Measurements from ENCODE around the gene ZBTB11.
A peak's percentile ranks its signal among the peaks of the same experiment; 100 is the strongest.

Gene ZBTB11, protein sequence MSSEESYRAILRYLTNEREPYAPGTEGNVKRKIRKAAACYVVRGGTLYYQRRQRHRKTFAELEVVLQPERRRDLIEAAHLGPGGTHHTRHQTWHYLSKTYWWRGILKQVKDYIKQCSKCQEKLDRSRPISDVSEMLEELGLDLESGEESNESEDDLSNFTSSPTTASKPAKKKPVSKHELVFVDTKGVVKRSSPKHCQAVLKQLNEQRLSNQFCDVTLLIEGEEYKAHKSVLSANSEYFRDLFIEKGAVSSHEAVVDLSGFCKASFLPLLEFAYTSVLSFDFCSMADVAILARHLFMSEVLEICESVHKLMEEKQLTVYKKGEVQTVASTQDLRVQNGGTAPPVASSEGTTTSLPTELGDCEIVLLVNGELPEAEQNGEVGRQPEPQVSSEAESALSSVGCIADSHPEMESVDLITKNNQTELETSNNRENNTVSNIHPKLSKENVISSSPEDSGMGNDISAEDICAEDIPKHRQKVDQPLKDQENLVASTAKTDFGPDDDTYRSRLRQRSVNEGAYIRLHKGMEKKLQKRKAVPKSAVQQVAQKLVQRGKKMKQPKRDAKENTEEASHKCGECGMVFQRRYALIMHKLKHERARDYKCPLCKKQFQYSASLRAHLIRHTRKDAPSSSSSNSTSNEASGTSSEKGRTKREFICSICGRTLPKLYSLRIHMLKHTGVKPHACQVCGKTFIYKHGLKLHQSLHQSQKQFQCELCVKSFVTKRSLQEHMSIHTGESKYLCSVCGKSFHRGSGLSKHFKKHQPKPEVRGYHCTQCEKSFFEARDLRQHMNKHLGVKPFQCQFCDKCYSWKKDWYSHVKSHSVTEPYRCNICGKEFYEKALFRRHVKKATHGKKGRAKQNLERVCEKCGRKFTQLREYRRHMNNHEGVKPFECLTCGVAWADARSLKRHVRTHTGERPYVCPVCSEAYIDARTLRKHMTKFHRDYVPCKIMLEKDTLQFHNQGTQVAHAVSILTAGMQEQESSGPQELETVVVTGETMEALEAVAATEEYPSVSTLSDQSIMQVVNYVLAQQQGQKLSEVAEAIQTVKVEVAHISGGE

DNA sequence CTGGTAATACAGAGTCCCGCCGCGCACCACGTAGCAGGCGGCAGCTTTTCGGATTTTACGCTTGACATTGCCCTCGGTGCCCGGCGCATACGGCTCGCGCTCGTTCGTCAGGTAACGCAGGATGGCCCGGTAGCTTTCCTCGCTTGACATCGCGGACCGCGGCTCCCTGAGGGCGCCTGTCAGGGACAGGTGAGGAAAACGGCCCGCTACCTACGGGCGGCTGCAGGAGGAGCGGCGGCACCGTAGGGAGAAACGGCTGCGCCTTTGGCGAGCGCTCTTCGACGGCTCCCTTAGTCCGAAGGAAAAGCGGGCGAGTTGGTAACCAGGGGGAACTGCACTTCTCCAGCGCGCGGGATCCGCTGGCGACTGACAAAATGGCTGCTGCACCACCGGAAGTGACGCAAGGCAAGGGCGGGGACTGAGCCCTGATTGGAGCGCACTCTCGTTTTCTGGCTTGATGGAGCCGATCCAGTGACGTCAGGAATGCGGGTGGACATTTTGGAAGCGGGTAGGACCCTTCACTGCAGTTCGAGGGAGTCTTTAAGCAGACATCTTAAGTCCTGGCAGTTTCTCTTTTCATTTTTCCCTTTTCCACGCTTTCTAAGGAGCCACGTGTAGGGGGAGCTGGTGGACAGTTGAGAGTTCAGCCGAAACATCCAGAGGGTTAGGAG, at the start of gene ZBTB11:
ZBTB11 (minus strand) TSS at position 368 of the 671 bp plus-strand sequence; CDS start at position 150, 218 bp downstream.
- peak within 1 kb of the TSS; percentile 96 for H3K27ac ChIP-seq
- TF ChIP-seq, protein P1, sequence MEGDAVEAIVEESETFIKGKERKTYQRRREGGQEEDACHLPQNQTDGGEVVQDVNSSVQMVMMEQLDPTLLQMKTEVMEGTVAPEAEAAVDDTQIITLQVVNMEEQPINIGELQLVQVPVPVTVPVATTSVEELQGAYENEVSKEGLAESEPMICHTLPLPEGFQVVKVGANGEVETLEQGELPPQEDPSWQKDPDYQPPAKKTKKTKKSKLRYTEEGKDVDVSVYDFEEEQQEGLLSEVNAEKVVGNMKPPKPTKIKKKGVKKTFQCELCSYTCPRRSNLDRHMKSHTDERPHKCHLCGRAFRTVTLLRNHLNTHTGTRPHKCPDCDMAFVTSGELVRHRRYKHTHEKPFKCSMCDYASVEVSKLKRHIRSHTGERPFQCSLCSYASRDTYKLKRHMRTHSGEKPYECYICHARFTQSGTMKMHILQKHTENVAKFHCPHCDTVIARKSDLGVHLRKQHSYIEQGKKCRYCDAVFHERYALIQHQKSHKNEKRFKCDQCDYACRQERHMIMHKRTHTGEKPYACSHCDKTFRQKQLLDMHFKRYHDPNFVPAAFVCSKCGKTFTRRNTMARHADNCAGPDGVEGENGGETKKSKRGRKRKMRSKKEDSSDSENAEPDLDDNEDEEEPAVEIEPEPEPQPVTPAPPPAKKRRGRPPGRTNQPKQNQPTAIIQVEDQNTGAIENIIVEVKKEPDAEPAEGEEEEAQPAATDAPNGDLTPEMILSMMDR (conservative IDR thresholded peaks at IDR 0.05; ENCODE audit: low read depth), result peak; percentile 69
- CTCF ChIA-PET, result interaction anchor here (0.6 to 1.1 kb wide), 3 partner anchors 30 to 103 kb away, joined by 3 to 5 read pairs (median 4); partner anchors contain the start of gene PCNP
- DNase-seq (ENCODE audit: low spot score), result peak; percentile 99
- POLR2A ChIA-PET (ENCODE audit: low non-redundant PET), result interaction anchor here (0.5 to 1.5 kb wide), 4 partner anchors 10 to 968 kb away, joined by 3 to 6 read pairs (median 4); partner anchors contain the start of genes PCNP, RPL24 and TFG

DNA sequence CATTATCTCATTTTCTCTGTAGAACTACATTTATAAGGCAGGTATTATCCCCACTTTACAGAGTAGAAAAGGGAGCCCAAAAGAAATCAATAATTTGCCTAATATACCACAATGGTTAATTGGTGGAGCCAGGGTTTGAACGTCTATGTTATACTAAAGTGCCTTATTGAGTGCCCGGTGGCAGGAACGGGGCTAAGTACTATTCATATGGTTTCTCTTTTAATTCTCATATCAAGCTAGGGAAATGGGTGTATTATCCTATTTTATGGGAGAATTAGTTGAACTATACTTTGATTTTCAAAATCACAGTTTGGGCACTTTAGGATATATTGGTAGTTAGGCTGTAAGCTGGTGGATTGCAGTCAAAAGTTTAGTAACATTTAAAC, 49.0 kb upstream of the ZBTB11 start:
- ChIA-PET POLR2A (ENCODE audit: low non-redundant PET) (no interaction called here), CTCF (no interaction called here)
- TF ChIP-seq, protein P1 (conservative IDR thresholded peaks at IDR 0.05; ENCODE audit: low read depth), result no peak
- H3K27ac ChIP-seq, result no peak overlapping the region
- DNase-seq (ENCODE audit: low spot score), result no peak

DNA sequence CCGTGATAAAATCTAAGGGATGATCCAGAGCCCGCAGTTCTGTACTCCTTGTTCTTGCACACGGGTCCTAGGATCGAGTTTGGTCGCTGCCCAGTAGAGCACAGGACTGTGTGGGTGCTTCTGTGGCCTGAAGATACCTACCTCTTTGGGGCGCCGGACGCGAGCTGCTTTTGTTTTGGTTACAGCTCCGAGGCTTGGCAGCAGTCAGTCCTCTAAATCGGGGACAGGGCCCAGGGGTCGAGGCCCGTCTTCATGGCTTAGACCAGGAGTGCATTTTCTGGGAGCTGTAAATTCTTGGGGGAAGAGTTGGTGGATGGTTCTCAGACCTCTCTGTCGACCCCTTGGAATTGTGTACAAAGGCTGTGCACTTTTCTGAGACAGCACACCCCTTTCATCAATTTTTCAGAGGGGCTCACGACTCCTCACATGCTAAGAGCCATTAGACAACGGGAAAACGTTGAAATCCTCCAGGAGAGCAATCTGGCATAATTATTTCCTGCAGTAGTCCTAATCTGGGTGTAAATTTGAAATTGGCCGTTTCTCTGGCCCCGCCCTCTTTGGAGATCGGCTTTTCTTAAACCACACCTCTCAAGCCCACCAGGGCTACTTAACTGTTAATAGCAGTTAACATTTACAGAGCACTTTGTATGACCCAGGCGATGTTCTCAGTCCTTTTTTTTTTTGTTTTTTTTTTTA, 48.4 kb upstream of the ZBTB11 start:
- peak overlapping the region; percentile 88 for H3K27ac ChIP-seq
- ChIA-PET POLR2A (ENCODE audit: low non-redundant PET) (interaction anchor here (0.6 kb wide), 1 partner anchor 58 kb away, joined by 3 read pairs; no protein-coding TSS in a partner anchor), CTCF (no interaction called here)

DNA sequence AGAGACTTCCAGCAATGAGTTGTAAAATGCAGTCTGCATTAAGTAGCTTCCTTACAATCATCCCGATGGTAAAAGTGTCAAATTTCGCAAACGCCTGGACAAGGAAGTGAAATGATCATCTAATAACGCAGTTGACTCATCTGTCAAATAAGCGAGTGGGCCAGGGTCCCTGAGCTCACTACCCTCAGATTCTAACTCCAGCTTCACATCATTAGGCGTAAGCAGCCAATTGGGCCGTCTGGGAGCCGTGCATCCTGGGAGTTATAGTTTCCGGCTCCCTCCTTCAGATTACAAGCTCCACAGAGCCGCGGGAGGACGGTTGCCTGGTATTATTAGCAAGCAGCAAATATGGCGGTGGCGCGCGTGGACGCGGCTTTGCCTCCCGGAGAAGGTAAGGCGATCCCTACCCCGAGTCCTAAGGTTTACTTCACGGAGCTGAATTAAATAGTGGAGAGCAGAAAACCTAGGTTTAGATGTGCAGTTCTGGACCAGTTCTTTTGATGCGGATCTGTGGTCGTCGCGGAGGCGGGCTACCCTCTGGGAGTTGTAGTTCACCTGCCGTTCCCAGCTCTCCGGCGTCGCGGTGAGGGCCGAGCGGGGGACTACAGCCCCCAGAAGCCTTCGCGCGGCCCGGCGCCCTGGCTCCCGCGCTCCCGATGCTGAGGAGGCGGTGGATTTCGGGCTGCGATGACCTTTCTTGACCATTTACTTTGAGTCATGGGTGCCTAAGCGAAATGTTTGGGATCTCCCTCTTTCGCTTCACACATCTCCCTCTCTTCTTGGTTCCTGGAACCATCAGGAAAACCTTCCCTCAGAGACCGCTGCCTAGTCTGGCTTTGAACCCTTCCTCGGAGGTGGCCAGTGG, 47.6 kb upstream of the ZBTB11 start, which contains the start of gene CEP97:
CEP97 (plus strand) TSS at position 286 of the 865 bp plus-strand sequence; CDS start at position 349, 63 bp downstream.
- ChIA-PET POLR2A (ENCODE audit: low non-redundant PET) (interaction anchor here (0.6 to 0.8 kb wide), 3 partner anchors 33 to 57 kb away, joined by 3 read pairs; no protein-coding TSS in a partner anchor), CTCF (interaction anchor here (0.6 to 0.7 kb wide), 2 partner anchors 55 to 79 kb away, joined by 3 read pairs; no protein-coding TSS in a partner anchor)
- peak; percentile 82 for DNase-seq (ENCODE audit: low spot score)
- H3K27ac ChIP-seq, result peak within 1 kb of the TSS; percentile 88
- TF ChIP-seq, protein P1 (conservative IDR thresholded peaks at IDR 0.05; ENCODE audit: low read depth), result no peak

More for the DNA sequence above, 48.4 kb upstream of the ZBTB11 start:
- TF ChIP-seq, protein P1 (conservative IDR thresholded peaks at IDR 0.05; ENCODE audit: low read depth), result no peak
- no peak for DNase-seq (ENCODE audit: low spot score)
